Spleen (tissue), 11 donors: Measurements from ENCODE around the gene UNC13C. TPM values are rescaled to one million over a fixed set of nuclear protein-coding genes. Genes with fewer than 3 reads are reported as not detected.

Experiments used
- DNase-seq: peaks from one replicate; pipeline ENCODE4 v3.0.0-alpha.2; 2020
- H3K27ac ChIP-seq, 8 donors: fragments of 200-600 bp; sonication (generic) in 7 of 8; 1 replicate in 4 of 8; 2 replicates in 4 of 8; pipeline versions ENCODE4 v1.5.0 to v1.8.0; 2016 to 2021; ENCODE audit warnings: inconsistent platforms in 4 of 8, mild to moderate bottlenecking in 4 of 8, moderate library complexity in 1 of 8
- H3K27me3 ChIP-seq, 7 donors: fragments of 200-600 bp; sonication (generic) in 6 of 7; replicated peaks in 1 of 7; 1 replicate in 4 of 7; 2 replicates in 3 of 7; pipeline versions ENCODE4 v1.5.0 to v1.8.0; 2016 to 2021; ENCODE audit warnings: inconsistent platforms in 3 of 7, mild to moderate bottlenecking in 1 of 7
- H3K36me3 ChIP-seq, 6 donors: fragments of 200-600 bp; sonication (generic) in 5 of 6; 1 replicate in 4 of 6; 2 replicates in 2 of 6; pipeline versions ENCODE4 v1.5.0 to v1.8.0; 2016 to 2021; ENCODE audit warnings: inconsistent platforms in 2 of 6
- H3K4me1 ChIP-seq, 6 donors: fragments of 200-600 bp; sonication (generic) in 5 of 6; 1 replicate in 3 of 6; 2 replicates in 3 of 6; pipeline versions ENCODE4 v1.5.0 to v1.8.0; 2016 to 2021; ENCODE audit warnings: inconsistent platforms in 3 of 6
- H3K4me3 ChIP-seq, 8 donors: fragments of 200-600 bp; sonication (generic) in 7 of 8; 1 replicate in 4 of 8; 2 replicates in 4 of 8; pipeline versions ENCODE4 v1.5.0 to v1.8.0; 2016 to 2021; ENCODE audit warnings: inconsistent platforms in 4 of 8, mild to moderate bottlenecking in 4 of 8, moderate library complexity in 2 of 8
- H3K9me3 ChIP-seq, 8 donors: fragments of 200-600 bp; sonication (generic) in 7 of 8; 1 replicate in 4 of 8; 2 replicates in 4 of 8; pipeline versions ENCODE4 v1.5.0 to v1.8.0; 2016 to 2021; ENCODE audit warnings: inconsistent platforms in 4 of 8
- CTCF ChIP-seq, 11 experiments: fragments of 200-600 bp in 7 of 11; fragments of 450-650 bp in 4 of 11; sonication (generic) in 4 of 11; IDR thresholded peaks in 8 of 11; conservative IDR thresholded peaks in 3 of 11; 1 replicate in 7 of 11; 2 replicates in 4 of 11; pipeline versions ENCODE4 v1.4.0 to v1.8.0; 2016 to 2021; ENCODE audit warnings: antibody characterized with exemption in 11 of 11, inconsistent platforms in 4 of 11, mild to moderate bottlenecking in 1 of 11
- POLR2A ChIP-seq, 3 donors: fragments of 450-650 bp; IDR thresholded peaks; one replicate each; pipeline ENCODE4 v1.5.1; 2017; ENCODE audit warnings: antibody characterized with exemption in 3 of 3, mild to moderate bottlenecking in 1 of 3
- POLR2AphosphoS5 ChIP-seq, 3 donors: sonication (generic); formaldehyde crosslinking; IDR thresholded peaks; one replicate each; pipeline ENCODE4 v1.5.1; 2017; ENCODE audit warnings: antibody characterized with exemption in 3 of 3
- WGBS, 5 donors: extraction: QIAGEN DNeasy Blood & Tissue Kit in 3 of 5; methylation state at CpG; one replicate each; pipeline versions ENCODE4 v1.1.5 to v1.1.7; 2013 to 2018; 5-methylcytosine and 5-hydroxymethylcytosine counted together
- intact Hi-C: fragments of 100-400 bp; cut with DNase I; formaldehyde crosslinking; loops from one replicate; pipeline ENCODE4 v1.15.0; 2023; ENCODE audit warnings: low total_unique reads
- polyA plus RNA-seq, 3 donors: library from polyadenylated mRNA; stranded (reverse); fragments of 200-250 nt; gene quantifications; one replicate each; pipeline ENCODE4 v1.2.1, GENCODE V29; 2013
- total RNA-seq, 7 donors: library from RNA; depleted of rRNA in 3 of 7; stranded (reverse); fragments of >200 nt in 3 of 7; fragmentation: NEBNext Ultra II Directional in 4 of 7; extraction: Animal tissue kit (Norgen Biotek cat#: 25700) in 4 of 7; gene quantifications; one replicate each; pipeline versions ENCODE4 v1.1.0 to v1.2.1, GENCODE V29; 2016 to 2021
- donor health status: healthy with polysubstance abuse.
- donor health status: DM: no; HTN: no; CAD: no; lungs with moderate emphysema.
- donor health status: DM: no; HTN: no; CAD: no.
- donor health status: Bipolar disorder and iron deficiency.
- donor health status: healthy.
- donor health status: DM: no; HTN: no; CAD: no.
- donor health status: DM: yes; HTN: yes; CAD: no.

The UNC13C gene
- total and polyA plus RNA-seq, 10 donors = 0.06 TPM; not detected in 9

GRCh38 chr15:54636147-54636546 is 657.9 kb downstream of the UNC13C start:
- Histone ChIP-seq H3K9me3 (peaks cover 0 to 33% (median 20%) of the 10 kb centered on the region in 8 donors), H3K4me1 (no peaks in the 10 kb centered on the region), H3K27ac (no peak overlapping the region), H3K27me3 (no peaks in the 10 kb centered on the region), H3K4me3 (no peak overlapping the region), H3K36me3 (no peaks in the 10 kb centered on the region)
- DNase-seq = no peak
- 92 to 98% (median 94%) methylated on average over 4 of the region's 4 CpGs for whole genome bisulfite sequencing, 5 donors
- no peak for TF ChIP-seq CTCF (IDR thresholded peaks at IDR 0.05 in 8 of 11, conservative IDR thresholded peaks at IDR 0.05 in 3 of 11)
- no peak for TF ChIP-seq POLR2A (IDR thresholded peaks at IDR 0.05)
- no peak for TF ChIP-seq POLR2AphosphoS5 (IDR thresholded peaks at IDR 0.05)
- intact Hi-C loops = no loop called here

GRCh38 chr15:54638666-54639065 is 660.4 kb downstream of the UNC13C start:
- Histone ChIP-seq H3K36me3 (no peaks in the 10 kb centered on the region), H3K9me3 (peaks cover 0 to 33% (median 20%) of the 10 kb centered on the region in 8 donors), H3K27ac (no peak overlapping the region), H3K4me3 (no peak overlapping the region), H3K27me3 (no peaks in the 10 kb centered on the region), H3K4me1 (no peaks in the 10 kb centered on the region)
- DNase-seq = no peak
- no peak for TF ChIP-seq POLR2A (IDR thresholded peaks at IDR 0.05)
- no peak for TF ChIP-seq CTCF (IDR thresholded peaks at IDR 0.05 in 8 of 11, conservative IDR thresholded peaks at IDR 0.05 in 3 of 11)
- TF ChIP-seq POLR2AphosphoS5 (IDR thresholded peaks at IDR 0.05) = no peak
- intact Hi-C loops = no loop called here

- intact Hi-C loops = no loop called here
- Histone ChIP-seq H3K4me1 (no peaks in the 10 kb centered on the region), H3K27ac (no peak overlapping the region), H3K36me3 (no peaks in the 10 kb centered on the region), H3K9me3 (peaks cover 0 to 30% (median 20%) of the 10 kb centered on the region in 8 donors), H3K27me3 (no peaks in the 10 kb centered on the region), H3K4me3 (no peak overlapping the region)
- no peak for DNase-seq
- 64 to 86% (median 82%) methylated on average over 2 of the region's 2 CpGs for WGBS, 5 donors
- no peak for TF ChIP-seq POLR2AphosphoS5 (IDR thresholded peaks at IDR 0.05)
- TF ChIP-seq CTCF (IDR thresholded peaks at IDR 0.05 in 8 of 11, conservative IDR thresholded peaks at IDR 0.05 in 3 of 11) = no peak
- TF ChIP-seq POLR2A (IDR thresholded peaks at IDR 0.05) = no peak
These were observed 662.6 kb downstream of the UNC13C start for GRCh38 chr15:54640873-54641272.

- Histone ChIP-seq H3K9me3 (peaks cover 0 to 19% (median 16%) of the 10 kb centered on the region in 8 donors), H3K36me3 (no peaks in the 10 kb centered on the region), H3K27ac (no peak overlapping the region), H3K4me1 (no peaks in the 10 kb centered on the region), H3K27me3 (no peaks in the 10 kb centered on the region), H3K4me3 (no peak overlapping the region)
- DNase-seq = no peak
- intact Hi-C loops = no loop called here
- TF ChIP-seq CTCF (IDR thresholded peaks at IDR 0.05 in 8 of 11, conservative IDR thresholded peaks at IDR 0.05 in 3 of 11) (no peak), POLR2A (IDR thresholded peaks at IDR 0.05) (no peak), POLR2AphosphoS5 (IDR thresholded peaks at IDR 0.05) (no peak)
- WGBS, 5 donors = 58 to 88% (median 83%) methylated on average over 2 of the region's 2 CpGs
These were observed 666.6 kb downstream of the UNC13C start for GRCh38 chr15:54644796-54645195.
